A549 (cell line): ENCODE results near the gene HBG1. TPM values are rescaled to one million over a fixed set of nuclear protein-coding genes. Genes with fewer than 3 reads are reported as not detected.

Experiments used
- ATAC-seq, 2 experiments: fragments of 200-7000 bp in 1 of 2; fragments of >200 bp in 1 of 2; cut with Nextera tagmentation in 1 of 2; cut with Tn5 transposase in 1 of 2; 3 replicates each; pipeline versions ENCODE4 v1.8.0 to v1.9.1; 2018 to 2020; ENCODE audit warnings: mild to moderate bottlenecking in 1 of 2, moderate library complexity in 1 of 2
- CTCF ChIA-PET: fragments of 300-600 bp; sonication (Branson Sonifier 250); formaldehyde crosslinking; extraction: SDS; loops from one replicate; lab custom pipeline; 2021; ENCODE audit warnings: antibody characterized with exemption, inconsistent platforms; lab: Yijun Ruan, JAX
- POLR2A ChIA-PET: fragments of 350-600 bp; formaldehyde crosslinking; extraction: SDS; loops from one replicate; lab custom pipeline; 2021; ENCODE audit warnings: antibody characterized with exemption, inconsistent platforms; lab: Yijun Ruan, JAX
- DNase-seq, 2 experiments: peaks; one replicate each; pipeline versions ENCODE4 v3.0.0 to v3.0.0-alpha.2; 2011 to 2016; ENCODE audit warnings: low read depth in 1 of 2, low spot score in 1 of 2
- FAIRE-seq: peaks from 2 replicates; lab custom pipeline; 2011; peaks lifted over from hg19 to GRCh38; lab: Jason Lieb, UNC
- H3K27ac ChIP-seq, 2 experiments: fragments of >200 bp; sonication (Bioruptor Twin); formaldehyde crosslinking; 3 replicates each; pipeline ENCODE4 v1.5.1; 2016 to 2017
- H3K4me1 ChIP-seq: fragments of >200 bp; sonication (Bioruptor Twin); formaldehyde crosslinking; 3 replicates; pipeline ENCODE4 v1.6.1; 2016
- H3K4me2 ChIP-seq: fragments of >200 bp; sonication (Bioruptor Twin); formaldehyde crosslinking; 3 replicates; pipeline ENCODE4 v1.6.1; 2016
- H3K4me3 ChIP-seq: fragments of >200 bp; sonication (Bioruptor Twin); formaldehyde crosslinking; 3 replicates; pipeline ENCODE4 v1.5.1; 2016
- H3K9me3 ChIP-seq: fragments of >200 bp; sonication (Bioruptor Twin); formaldehyde crosslinking; 3 replicates; pipeline ENCODE4 v1.6.1; 2016
- BHLHE40 ChIP-seq: IDR thresholded peaks from 2 replicates; pipeline ENCODE4 v1.6.1; 2012; ENCODE audit warnings: low read depth, low read length, inconsistent platforms
- CEBPB ChIP-seq, 2 experiments: fragments of >200 bp in 1 of 2; sonication (Bioruptor Twin) in 1 of 2; formaldehyde crosslinking in 1 of 2; IDR thresholded peaks; 2 replicates each; pipeline ENCODE4 v1.6.1; 2012 to 2016
- EHF ChIP-seq: fragments of 250-450 bp; sonication (Bioruptor Pico); IDR thresholded peaks from 2 replicates; pipeline ENCODE4 v1.5.0; 2020; ENCODE audit warnings: mild to moderate bottlenecking
- ESRRA ChIP-seq: fragments of 150-350 bp; IDR thresholded peaks from 2 replicates; pipeline ENCODE4 v1.6.1; 2014; ENCODE audit warnings: mild to moderate bottlenecking, low read length, borderline replicate concordance
- FOSB ChIP-seq: fragments of 250-450 bp; sonication (Bioruptor Pico); IDR thresholded peaks from 2 replicates; pipeline ENCODE4 v1.5.0; 2020; ENCODE audit warnings: mild to moderate bottlenecking, moderate library complexity
- FOSL2 ChIP-seq, 2 experiments: fragments of 450-650 bp in 1 of 2; fragments of >200 bp in 1 of 2; sonication (Bioruptor Twin) in 1 of 2; formaldehyde crosslinking; IDR thresholded peaks; 2 replicates each; pipeline versions ENCODE4 v1.5.0 to v1.6.1; 2016 to 2020; ENCODE audit warnings: mild to moderate bottlenecking in 1 of 2, moderate library complexity in 1 of 2
- FOXS1 ChIP-seq: fragments of 250-450 bp; sonication (Bioruptor Pico); IDR thresholded peaks from 2 replicates; pipeline ENCODE4 v1.5.0; 2020; ENCODE audit warnings: mild to moderate bottlenecking, moderate library complexity
- GATA3 ChIP-seq: IDR thresholded peaks from 2 replicates; pipeline ENCODE4 v1.6.1; 2012; ENCODE audit warnings: borderline replicate concordance
- HDAC2 ChIP-seq: fragments of 200-600 bp; sonication (generic); IDR thresholded peaks from 2 replicates; pipeline ENCODE4 v1.6.1; 2016
- HOXB13 ChIP-seq: fragments of 250-450 bp; sonication (Bioruptor Pico); IDR thresholded peaks from 2 replicates; pipeline ENCODE4 v1.5.0; 2020; ENCODE audit warnings: low read depth, mild to moderate bottlenecking, moderate library complexity
- KDM1A ChIP-seq: fragments of 200-600 bp; sonication (generic); IDR thresholded peaks from 2 replicates; pipeline ENCODE4 v1.6.1; 2016; ENCODE audit warnings: low read depth, mild to moderate bottlenecking
- MAZ ChIP-seq: fragments of 150-350 bp; IDR thresholded peaks from 2 replicates; pipeline ENCODE4 v1.6.1; 2014; ENCODE audit warnings: antibody characterized with exemption, low read depth, low read length, borderline replicate concordance
- NFE2L2 ChIP-seq: fragments of 150-350 bp; conservative IDR thresholded peaks from 2 replicates; pipeline ENCODE4 v1.6.1; 2014; ENCODE audit warnings: low read length
- POLR2A ChIP-seq: IDR thresholded peaks from 2 replicates; pipeline ENCODE4 v1.6.1; 2012; ENCODE audit warnings: mild to moderate bottlenecking, low read length
- POLR2AphosphoS2 ChIP-seq: conservative IDR thresholded peaks from 2 replicates; pipeline ENCODE4 v1.6.1; 2012; ENCODE audit warnings: low read length, improper control_type of control experiment, inconsistent platforms
- RAD21 ChIP-seq, 2 experiments: fragments of >200 bp in 1 of 2; sonication (Bioruptor Twin) in 1 of 2; formaldehyde crosslinking in 1 of 2; IDR thresholded peaks in 1 of 2; conservative IDR thresholded peaks in 1 of 2; 2 replicates in 1 of 2; 3 replicates in 1 of 2; pipeline ENCODE4 v1.6.1; 2012 to 2018; ENCODE audit warnings: inconsistent platforms in 1 of 2
- RCOR1 ChIP-seq: fragments of 150-350 bp; IDR thresholded peaks from 2 replicates; pipeline ENCODE4 v1.6.1; 2014; ENCODE audit warnings: antibody characterized with exemption, low read length, low read depth
- RFX5 ChIP-seq: fragments of 450-650 bp; IDR thresholded peaks from 2 replicates; pipeline ENCODE4 v1.7.1; 2014; ENCODE audit warnings: antibody characterized with exemption, mild to moderate bottlenecking, moderate library complexity
- RNF2 ChIP-seq: fragments of 200-600 bp; sonication (generic); IDR thresholded peaks from 2 replicates; pipeline ENCODE4 v1.6.1; 2016; ENCODE audit warnings: low read depth, mild to moderate bottlenecking, antibody characterized with exemption, moderate library complexity, borderline replicate concordance
- SMC3 ChIP-seq: fragments of >200 bp; sonication (Bioruptor Twin); formaldehyde crosslinking; IDR thresholded peaks from 3 replicates; pipeline ENCODE4 v1.6.1; 2018; ENCODE audit warnings: inconsistent platforms
- TFCP2L1 ChIP-seq: fragments of 250-450 bp; sonication (Bioruptor Pico); IDR thresholded peaks from 2 replicates; pipeline ENCODE4 v1.5.0; 2021; ENCODE audit warnings: mild to moderate bottlenecking
- TP53 ChIP-seq: fragments of 250-450 bp; sonication (Bioruptor Pico); IDR thresholded peaks from 2 replicates; pipeline ENCODE4 v1.5.0; 2021; ENCODE audit warnings: mild to moderate bottlenecking, moderate library complexity
- ZC3H11A ChIP-seq: fragments of 450-650 bp; IDR thresholded peaks from 2 replicates; pipeline ENCODE4 v1.6.1; 2014; ENCODE audit warnings: antibody characterized with exemption, mild to moderate bottlenecking
- WGBS: methylation state at CpG from one replicate; pipeline ENCODE4 v1.1.6; 2017; ENCODE audit errors: missing lambda C conversion rate; 5-methylcytosine and 5-hydroxymethylcytosine counted together
- polyA plus RNA-seq, 4 experiments: library from polyadenylated mRNA; depleted of rRNA in 3 of 4; stranded (reverse); fragments of >200 nt; fragmentation: RNase III in 1 of 4; extraction: RNeasy Plus Mini Kit Qiagen cat#74134 plus additional on column Dnase treatment in 1 of 4; gene quantifications; 2 replicates in 3 of 4; 3 replicates in 1 of 4; pipeline ENCODE4 v1.2.3, GENCODE V29; 2011 to 2017
- TF ChIP-seq, protein P1 (sequence below): fragments of 200-600 bp; sonication (generic); IDR thresholded peaks from 2 replicates; pipeline ENCODE4 v1.6.1; 2016; ENCODE audit warnings: antibody characterized with exemption, mild to moderate bottlenecking, moderate library complexity
- TF ChIP-seq, protein P2 (sequence below): fragments of 250-450 bp; sonication (Bioruptor Pico); IDR thresholded peaks from 2 replicates; pipeline ENCODE4 v1.5.0; 2021; ENCODE audit warnings: mild to moderate bottlenecking, moderate library complexity, borderline replicate concordance
- TF ChIP-seq, protein P3 (sequence below): fragments of >200 bp; sonication (Bioruptor Twin); formaldehyde crosslinking; IDR thresholded peaks from 2 replicates; pipeline ENCODE4 v1.6.1; 2016
- TF ChIP-seq, protein P4 (sequence below): fragments of 250-450 bp; sonication (Bioruptor Pico); IDR thresholded peaks from 2 replicates; pipeline ENCODE4 v1.5.0; 2020; ENCODE audit warnings: low read depth, mild to moderate bottlenecking, moderate library complexity
- TF ChIP-seq, protein P5 (sequence below): fragments of 450-650 bp; IDR thresholded peaks from 2 replicates; pipeline ENCODE4 v1.6.1; 2014; ENCODE audit warnings: antibody characterized with exemption

Gene HBG1
- polyA plus RNA-seq, 2 of the 4 experiments (the other 2 are of a cell fraction), result not detected

DNA sequence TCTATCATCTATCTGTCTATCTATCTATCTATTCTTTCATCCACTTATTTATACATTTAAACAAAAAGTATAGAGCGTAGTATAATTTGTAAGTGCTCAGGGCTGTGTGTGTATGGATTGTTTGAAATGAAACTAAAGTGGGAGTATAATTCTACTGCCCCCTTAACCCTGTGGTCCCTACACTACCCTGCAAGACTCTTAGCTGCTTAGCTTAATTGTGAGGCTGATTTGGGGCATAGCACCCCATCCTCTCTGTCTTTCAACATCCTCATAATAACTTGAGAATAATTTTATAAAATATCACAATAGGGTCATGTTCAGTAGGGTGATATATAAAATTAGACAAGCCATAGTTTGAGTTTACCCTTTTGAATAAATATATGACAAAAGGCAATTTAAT, 40.4 kb upstream of the HBG1 start:
- DNase-seq (no peak), FAIRE-seq (no peak), ATAC-seq (no peak)
- 95% methylated on average over 1 of the region's 1 CpG for WGBS
- no peak for TF ChIP-seq KDM1A
- TF ChIP-seq EHF (CRISPR knock-in tag), result no peak
- TF ChIP-seq RAD21 (conservative IDR thresholded peaks at IDR 0.05 in 1 of 2, IDR thresholded peaks at IDR 0.05 in 1 of 2), result no peak
- no peak for TF ChIP-seq HOXB13 (CRISPR knock-in tag)
- no peak for TF ChIP-seq SMC3
- TF ChIP-seq ZC3H11A, result no peak
- TF ChIP-seq, protein P1, sequence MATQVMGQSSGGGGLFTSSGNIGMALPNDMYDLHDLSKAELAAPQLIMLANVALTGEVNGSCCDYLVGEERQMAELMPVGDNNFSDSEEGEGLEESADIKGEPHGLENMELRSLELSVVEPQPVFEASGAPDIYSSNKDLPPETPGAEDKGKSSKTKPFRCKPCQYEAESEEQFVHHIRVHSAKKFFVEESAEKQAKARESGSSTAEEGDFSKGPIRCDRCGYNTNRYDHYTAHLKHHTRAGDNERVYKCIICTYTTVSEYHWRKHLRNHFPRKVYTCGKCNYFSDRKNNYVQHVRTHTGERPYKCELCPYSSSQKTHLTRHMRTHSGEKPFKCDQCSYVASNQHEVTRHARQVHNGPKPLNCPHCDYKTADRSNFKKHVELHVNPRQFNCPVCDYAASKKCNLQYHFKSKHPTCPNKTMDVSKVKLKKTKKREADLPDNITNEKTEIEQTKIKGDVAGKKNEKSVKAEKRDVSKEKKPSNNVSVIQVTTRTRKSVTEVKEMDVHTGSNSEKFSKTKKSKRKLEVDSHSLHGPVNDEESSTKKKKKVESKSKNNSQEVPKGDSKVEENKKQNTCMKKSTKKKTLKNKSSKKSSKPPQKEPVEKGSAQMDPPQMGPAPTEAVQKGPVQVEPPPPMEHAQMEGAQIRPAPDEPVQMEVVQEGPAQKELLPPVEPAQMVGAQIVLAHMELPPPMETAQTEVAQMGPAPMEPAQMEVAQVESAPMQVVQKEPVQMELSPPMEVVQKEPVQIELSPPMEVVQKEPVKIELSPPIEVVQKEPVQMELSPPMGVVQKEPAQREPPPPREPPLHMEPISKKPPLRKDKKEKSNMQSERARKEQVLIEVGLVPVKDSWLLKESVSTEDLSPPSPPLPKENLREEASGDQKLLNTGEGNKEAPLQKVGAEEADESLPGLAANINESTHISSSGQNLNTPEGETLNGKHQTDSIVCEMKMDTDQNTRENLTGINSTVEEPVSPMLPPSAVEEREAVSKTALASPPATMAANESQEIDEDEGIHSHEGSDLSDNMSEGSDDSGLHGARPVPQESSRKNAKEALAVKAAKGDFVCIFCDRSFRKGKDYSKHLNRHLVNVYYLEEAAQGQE, result no peak
- TF ChIP-seq HDAC2, result no peak
- TF ChIP-seq, protein P2, sequence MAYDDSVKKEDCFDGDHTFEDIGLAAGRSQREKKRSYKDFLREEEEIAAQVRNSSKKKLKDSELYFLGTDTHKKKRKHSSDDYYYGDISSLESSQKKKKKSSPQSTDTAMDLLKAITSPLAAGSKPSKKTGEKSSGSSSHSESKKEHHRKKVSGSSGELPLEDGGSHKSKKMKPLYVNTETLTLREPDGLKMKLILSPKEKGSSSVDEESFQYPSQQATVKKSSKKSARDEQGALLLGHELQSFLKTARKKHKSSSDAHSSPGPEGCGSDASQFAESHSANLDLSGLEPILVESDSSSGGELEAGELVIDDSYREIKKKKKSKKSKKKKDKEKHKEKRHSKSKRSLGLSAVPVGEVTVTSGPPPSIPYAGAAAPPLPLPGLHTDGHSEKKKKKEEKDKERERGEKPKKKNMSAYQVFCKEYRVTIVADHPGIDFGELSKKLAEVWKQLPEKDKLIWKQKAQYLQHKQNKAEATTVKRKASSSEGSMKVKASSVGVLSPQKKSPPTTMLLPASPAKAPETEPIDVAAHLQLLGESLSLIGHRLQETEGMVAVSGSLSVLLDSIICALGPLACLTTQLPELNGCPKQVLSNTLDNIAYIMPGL (CRISPR knock-in tag), result no peak
- no peak for TF ChIP-seq TP53 (CRISPR knock-in tag)
- TF ChIP-seq NFE2L2, result no peak
- TF ChIP-seq MAZ, result no peak
- TF ChIP-seq RFX5, result no peak
- TF ChIP-seq, protein P3, sequence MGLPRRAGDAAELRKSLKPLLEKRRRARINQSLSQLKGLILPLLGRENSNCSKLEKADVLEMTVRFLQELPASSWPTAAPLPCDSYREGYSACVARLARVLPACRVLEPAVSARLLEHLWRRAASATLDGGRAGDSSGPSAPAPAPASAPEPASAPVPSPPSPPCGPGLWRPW, result no peak
- TF ChIP-seq POLR2A, result no peak
- no peak for TF ChIP-seq POLR2AphosphoS2
- TF ChIP-seq RCOR1, result no peak
- TF ChIP-seq FOXS1 (CRISPR knock-in tag), result no peak
- Histone ChIP-seq H3K4me3 (no peak overlapping the region), H3K4me2 (no peak overlapping the region), H3K9me3 (no peaks in the 10 kb centered on the region), H3K27ac (no peak overlapping the region), H3K4me1 (no peaks in the 10 kb centered on the region)
- POLR2A ChIA-PET, result no interaction called here
- CTCF ChIA-PET, result interaction anchor here (1.0 to 3.9 kb wide), 7 partner anchors 9 to 165 kb away, joined by 4 to 44 read pairs (median 8); no protein-coding TSS in a partner anchor

DNA sequence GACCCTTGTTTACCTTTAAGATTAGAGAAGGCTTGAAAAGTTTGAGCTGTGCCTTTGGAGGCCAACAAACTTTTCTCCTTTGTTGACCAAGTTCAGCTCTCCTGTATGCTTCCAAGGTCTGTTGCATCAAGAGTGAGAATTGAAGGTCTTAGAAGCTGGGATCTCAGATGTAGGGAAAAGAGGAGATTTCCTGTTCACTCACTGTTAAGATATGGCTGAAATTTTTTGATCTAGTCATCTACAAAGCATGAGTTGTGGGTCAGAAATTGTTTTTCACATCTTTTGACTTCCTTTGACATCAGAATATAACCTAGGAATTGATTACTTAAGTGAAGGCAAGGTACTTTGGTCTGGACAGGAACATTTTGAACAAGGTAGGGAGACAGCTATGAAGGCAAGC, 40.0 kb upstream of the HBG1 start:
- no peak overlapping the region for H3K4me2 ChIP-seq
- H3K4me1 ChIP-seq, result no peaks in the 10 kb centered on the region
- no peak for ATAC-seq
- no peak overlapping the region for H3K4me3 ChIP-seq
- H3K27ac ChIP-seq, result no peak overlapping the region; a peak in 1 of 6 replicates
- FAIRE-seq, result no peak
- DNase-seq, result no peak
- ChIA-PET POLR2A (no interaction called here), CTCF (interaction anchor here (0.7 to 3.9 kb wide), 5 partner anchors 28 to 165 kb away, joined by 3 to 44 read pairs (median 3); no protein-coding TSS in a partner anchor)
- TF ChIP-seq POLR2AphosphoS2 (no peak), MAZ (no peak), FOSB (CRISPR knock-in tag) (no peak), RNF2 (no peak), RFX5 (no peak), BHLHE40 (no peak), POLR2A (no peak), ZC3H11A (no peak), TFCP2L1 (no peak), EHF (CRISPR knock-in tag) (no peak), GATA3 (no peak), FOSL2 (IDR thresholded peaks at IDR 0.05) (no peak), FOSL2 (CRISPR knock-in tag; IDR thresholded peaks at IDR 0.05) (no peak), ESRRA (no peak), CEBPB (IDR thresholded peaks at IDR 0.05) (no peak)
- TF ChIP-seq, protein P4, sequence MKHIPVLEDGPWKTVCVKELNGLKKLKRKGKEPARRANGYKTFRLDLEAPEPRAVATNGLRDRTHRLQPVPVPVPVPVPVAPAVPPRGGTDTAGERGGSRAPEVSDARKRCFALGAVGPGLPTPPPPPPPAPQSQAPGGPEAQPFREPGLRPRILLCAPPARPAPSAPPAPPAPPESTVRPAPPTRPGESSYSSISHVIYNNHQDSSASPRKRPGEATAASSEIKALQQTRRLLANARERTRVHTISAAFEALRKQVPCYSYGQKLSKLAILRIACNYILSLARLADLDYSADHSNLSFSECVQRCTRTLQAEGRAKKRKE (CRISPR knock-in tag), result no peak
- TF ChIP-seq, protein P5, sequence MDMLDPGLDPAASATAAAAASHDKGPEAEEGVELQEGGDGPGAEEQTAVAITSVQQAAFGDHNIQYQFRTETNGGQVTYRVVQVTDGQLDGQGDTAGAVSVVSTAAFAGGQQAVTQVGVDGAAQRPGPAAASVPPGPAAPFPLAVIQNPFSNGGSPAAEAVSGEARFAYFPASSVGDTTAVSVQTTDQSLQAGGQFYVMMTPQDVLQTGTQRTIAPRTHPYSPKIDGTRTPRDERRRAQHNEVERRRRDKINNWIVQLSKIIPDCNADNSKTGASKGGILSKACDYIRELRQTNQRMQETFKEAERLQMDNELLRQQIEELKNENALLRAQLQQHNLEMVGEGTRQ, result no peak
- TF ChIP-seq, protein P3, result no peak
- H3K9me3 ChIP-seq, result no peaks in the 10 kb centered on the region
